ENCODE measurements around the gene IGSF9B.
A peak's percentile ranks its signal among the peaks of the same experiment; 100 is the strongest.

IGSF9B gene

GRCh38 chr11:133893381-133893780, 63.4 kb downstream of the IGSF9B start:
- no peak for TF ChIP-seq POLR2A (IDR thresholded peaks at IDR 0.05; ENCODE audit: low read depth, low read length)
- DNase-seq (ENCODE audit: insufficient read length) (no peak), FAIRE-seq (no peak)

DNA sequence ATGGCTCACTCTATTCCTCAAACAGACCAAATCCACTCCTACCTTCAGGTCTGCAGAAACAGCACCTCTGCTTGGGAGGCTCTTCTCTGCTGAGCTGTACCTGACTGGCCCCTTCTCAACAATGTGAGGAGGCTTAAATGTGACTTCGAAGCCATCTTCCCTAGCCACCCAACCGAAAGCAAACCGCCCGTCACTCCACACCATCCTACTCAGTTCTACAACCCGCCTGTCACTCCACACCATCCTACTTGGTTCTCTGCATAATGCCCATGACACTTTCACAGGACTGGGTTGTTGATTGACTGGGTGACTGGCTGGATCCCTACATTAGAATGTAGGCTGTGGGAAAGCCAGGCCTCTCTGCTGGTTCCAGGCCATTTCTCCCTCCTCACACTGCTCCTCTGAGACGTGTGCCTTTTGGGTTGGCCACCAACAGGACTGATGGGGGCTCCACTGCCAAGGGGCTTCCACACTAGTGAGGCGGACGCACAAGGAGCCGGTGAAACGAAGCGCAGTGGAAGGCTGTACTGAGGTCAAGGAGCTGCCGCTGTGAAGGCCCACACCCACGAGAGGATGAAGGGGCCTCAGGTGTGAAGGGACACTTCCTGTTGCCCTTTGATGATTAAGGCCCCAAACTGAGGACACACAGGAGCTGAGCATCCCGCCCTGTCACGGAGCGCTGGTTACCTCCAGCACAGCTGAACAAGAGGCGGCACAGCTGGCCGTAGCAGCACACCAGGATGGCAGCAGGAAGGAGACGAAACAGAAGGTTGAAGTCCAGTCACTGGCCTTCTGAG, 64.0 kb downstream of the IGSF9B start:
- FAIRE-seq (no peak), DNase-seq (ENCODE audit: insufficient read length) (no peak)
- TF ChIP-seq POLR2AphosphoS5 (IDR thresholded peaks at IDR 0.05; ENCODE audit: low read depth, low read length), result no peak
- TF ChIP-seq TAF1 (IDR thresholded peaks at IDR 0.05; ENCODE audit: borderline replicate concordance, low read depth, low read length), result no peak
- no peak for TF ChIP-seq POLR2A (IDR thresholded peaks at IDR 0.05; ENCODE audit: low read depth, low read length)

GRCh38 chr11:133892126-133892525, 64.6 kb downstream of the IGSF9B start:
- TF ChIP-seq POLR2AphosphoS5 (IDR thresholded peaks at IDR 0.05; ENCODE audit: low read depth, low read length) (no peak), POLR2A (IDR thresholded peaks at IDR 0.05; ENCODE audit: low read depth, low read length) (no peak), TAF1 (IDR thresholded peaks at IDR 0.05; ENCODE audit: borderline replicate concordance, low read depth, low read length) (no peak)
- DNase-seq (ENCODE audit: insufficient read length) (no peak), FAIRE-seq (no peak)

DNA sequence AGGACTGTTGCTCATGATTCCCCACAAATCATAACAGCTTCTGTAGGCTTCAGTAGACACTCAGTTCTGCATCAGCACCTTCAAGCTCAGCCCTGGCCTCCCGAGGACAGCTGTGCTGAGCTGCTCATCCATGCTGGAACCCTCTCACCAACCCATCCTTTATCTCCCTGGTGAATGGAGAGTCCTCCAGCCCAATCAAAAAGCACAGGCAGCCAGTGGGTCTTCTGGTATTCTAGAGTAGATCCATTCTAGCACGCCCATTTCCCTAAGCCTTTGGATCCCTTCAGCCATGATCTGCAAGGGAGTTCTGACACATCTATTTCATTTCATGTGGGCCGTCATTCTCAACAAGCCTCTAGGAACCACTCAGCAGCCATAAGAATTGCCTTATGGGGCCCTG, 66.9 kb downstream of the IGSF9B start:
- FAIRE-seq (no peak), DNase-seq (ENCODE audit: insufficient read length) (no peak)
- TF ChIP-seq TAF1 (IDR thresholded peaks at IDR 0.05; ENCODE audit: borderline replicate concordance, low read depth, low read length) (no peak), POLR2A (IDR thresholded peaks at IDR 0.05; ENCODE audit: low read depth, low read length) (no peak), POLR2AphosphoS5 (IDR thresholded peaks at IDR 0.05; ENCODE audit: low read depth, low read length) (no peak)

DNA sequence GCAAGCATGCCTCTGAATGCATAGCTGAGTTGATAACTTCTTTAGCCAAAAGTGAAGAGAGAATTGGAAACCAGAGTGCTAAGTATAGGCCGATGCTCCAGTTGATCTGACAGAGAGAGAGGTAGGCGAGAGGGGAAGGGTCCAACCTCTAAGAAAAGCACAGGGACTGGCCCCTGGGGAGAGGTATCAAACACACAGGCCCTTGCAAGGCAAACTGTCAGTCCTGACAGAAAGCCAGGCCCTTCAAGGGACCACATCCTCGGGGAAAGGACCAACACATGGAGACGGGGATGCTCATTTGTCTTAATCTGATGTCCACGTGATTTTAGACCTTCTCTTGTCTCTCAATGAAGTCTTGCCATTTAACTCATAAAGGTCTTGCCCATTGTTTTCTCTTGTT, 67.6 kb downstream of the IGSF9B start:
- DNase-seq (ENCODE audit: insufficient read length) (no peak), FAIRE-seq (no peak)
- TF ChIP-seq POLR2A (IDR thresholded peaks at IDR 0.05; ENCODE audit: low read depth, low read length), result no peak
- TF ChIP-seq TAF1 (IDR thresholded peaks at IDR 0.05; ENCODE audit: borderline replicate concordance, low read depth, low read length), result no peak
- no peak for TF ChIP-seq POLR2AphosphoS5 (IDR thresholded peaks at IDR 0.05; ENCODE audit: low read depth, low read length)

DNA sequence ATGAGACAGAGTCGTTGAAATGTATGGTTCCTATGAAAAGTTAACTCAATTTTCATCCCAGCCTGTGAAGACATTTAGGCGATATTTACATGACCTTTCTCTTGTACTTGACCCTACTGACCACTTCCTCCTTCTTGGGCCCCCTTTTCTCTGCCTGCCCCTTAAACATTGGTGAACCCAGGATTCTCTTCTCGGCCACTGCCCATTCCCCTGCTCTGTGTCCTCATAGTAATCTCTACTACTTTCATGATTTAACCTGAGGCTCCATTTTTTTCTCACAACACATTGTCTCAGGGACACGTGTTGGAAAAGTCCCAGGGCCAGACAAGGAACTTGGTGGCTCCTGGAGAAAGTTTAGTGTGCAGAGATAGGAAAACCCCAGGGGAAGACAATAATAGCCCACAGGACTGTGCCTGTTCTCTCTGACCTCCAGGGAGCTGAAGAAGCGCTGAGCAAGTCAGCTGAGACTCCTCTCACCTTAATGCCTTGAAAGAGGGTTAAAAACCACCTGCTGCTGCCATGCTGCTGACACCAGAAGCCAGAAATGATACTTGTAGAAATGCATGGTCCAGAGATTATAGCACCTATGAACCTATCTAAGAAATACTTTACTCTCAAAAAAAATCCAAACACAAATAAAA, 69.0 kb downstream of the IGSF9B start:
- DNase-seq (ENCODE audit: insufficient read length), result no peak
- TF ChIP-seq POLR2AphosphoS5 (IDR thresholded peaks at IDR 0.05; ENCODE audit: low read depth, low read length) (no peak), TAF1 (IDR thresholded peaks at IDR 0.05; ENCODE audit: borderline replicate concordance, low read depth, low read length) (no peak), POLR2A (IDR thresholded peaks at IDR 0.05; ENCODE audit: low read depth, low read length) (no peak)
- FAIRE-seq, result peak; percentile 67

- TF ChIP-seq POLR2AphosphoS5 (IDR thresholded peaks at IDR 0.05; ENCODE audit: low read depth, low read length), result no peak
- no peak for TF ChIP-seq POLR2A (IDR thresholded peaks at IDR 0.05; ENCODE audit: low read depth, low read length)
- no peak for TF ChIP-seq TAF1 (IDR thresholded peaks at IDR 0.05; ENCODE audit: borderline replicate concordance, low read depth, low read length)
- FAIRE-seq (no peak), DNase-seq (ENCODE audit: insufficient read length) (no peak)
Measured at GRCh38 chr11:133886029-133886428, 70.7 kb downstream of the IGSF9B start.

DNA sequence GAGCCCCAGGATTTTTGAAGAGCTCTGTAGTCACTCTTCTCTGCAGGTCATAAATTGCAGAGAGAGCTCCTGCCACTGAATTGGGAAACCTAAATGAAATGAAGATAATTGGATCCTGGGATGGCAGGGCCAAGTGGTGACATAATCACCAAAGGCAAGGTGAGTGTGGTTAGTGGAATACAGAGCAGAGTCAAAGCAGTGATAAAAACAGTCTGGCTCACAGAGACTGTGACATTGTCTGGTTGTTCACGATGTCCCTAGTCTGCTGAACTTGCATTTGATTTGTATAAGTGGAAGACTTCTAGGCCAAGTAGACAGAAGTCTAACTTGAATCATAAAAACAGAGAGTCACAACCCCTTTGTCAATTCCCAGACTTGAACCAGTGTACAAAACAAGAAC, 84.6 kb downstream of the IGSF9B start:
- no peak for DNase-seq (ENCODE audit: insufficient read length)
- no peak for FAIRE-seq
- no peak for TF ChIP-seq POLR2AphosphoS5 (IDR thresholded peaks at IDR 0.05; ENCODE audit: low read depth, low read length)
- no peak for TF ChIP-seq TAF1 (IDR thresholded peaks at IDR 0.05; ENCODE audit: borderline replicate concordance, low read depth, low read length)
- TF ChIP-seq POLR2A (IDR thresholded peaks at IDR 0.05; ENCODE audit: low read depth, low read length), result no peak

- DNase-seq (ENCODE audit: insufficient read length), result no peak
- no peak for FAIRE-seq
- TF ChIP-seq POLR2A (IDR thresholded peaks at IDR 0.05; ENCODE audit: low read depth, low read length) (no peak), TAF1 (IDR thresholded peaks at IDR 0.05; ENCODE audit: borderline replicate concordance, low read depth, low read length) (no peak), POLR2AphosphoS5 (IDR thresholded peaks at IDR 0.05; ENCODE audit: low read depth, low read length) (no peak)
Measured at GRCh38 chr11:133867456-133867855, 89.3 kb downstream of the IGSF9B start.

GRCh38 chr11:133865466-133865865, 91.3 kb downstream of the IGSF9B start:
- no peak for FAIRE-seq
- TF ChIP-seq POLR2AphosphoS5 (IDR thresholded peaks at IDR 0.05; ENCODE audit: low read depth, low read length), result no peak

GRCh38 chr11:133864756-133865155, 92.0 kb downstream of the IGSF9B start:
- DNase-seq (ENCODE audit: insufficient read length), result no peak
- FAIRE-seq, result no peak
- no peak for TF ChIP-seq POLR2A (IDR thresholded peaks at IDR 0.05; ENCODE audit: low read depth, low read length)
- TF ChIP-seq TAF1 (IDR thresholded peaks at IDR 0.05; ENCODE audit: borderline replicate concordance, low read depth, low read length), result no peak
- no peak for TF ChIP-seq POLR2AphosphoS5 (IDR thresholded peaks at IDR 0.05; ENCODE audit: low read depth, low read length)

More at GRCh38 chr11:133865466-133865865, 91.3 kb downstream of the IGSF9B start:
- DNase-seq (ENCODE audit: insufficient read length), result no peak

- FAIRE-seq (peak; percentile 33), DNase-seq (ENCODE audit: insufficient read length) (no peak)
- TF ChIP-seq TAF1 (IDR thresholded peaks at IDR 0.05; ENCODE audit: borderline replicate concordance, low read depth, low read length) (no peak), POLR2AphosphoS5 (IDR thresholded peaks at IDR 0.05; ENCODE audit: low read depth, low read length) (no peak), POLR2A (IDR thresholded peaks at IDR 0.05; ENCODE audit: low read depth, low read length) (no peak)
Measured at GRCh38 chr11:133860151-133860550, 96.6 kb downstream of the IGSF9B start.
